Mucosa of gallbladder (tissue), 1 donor: ENCODE data around the gene CALHM3. TPM values are rescaled to one million over a fixed set of nuclear protein-coding genes. Genes with fewer than 3 reads are reported as not detected.
"Not testable (repeated sequence)": the region's sequence is repeated elsewhere in the genome, so short reads cannot be mapped to it uniquely, and the experiment has no call there.

Source experiments
- DNase-seq: peaks from one replicate; pipeline ENCODE4 v3.0.0-alpha.2; 2020; ENCODE audit warnings: low spot score
- total RNA-seq: library from RNA; stranded (reverse); gene quantifications from one replicate; pipeline ENCODE4 v1.2.1, GENCODE V29; 2021
- donor health status: DM: no; HTN: no; CAD: no.

Gene CALHM3
- total RNA-seq, 1 donor from 2014 or later, result not detected

DNA sequence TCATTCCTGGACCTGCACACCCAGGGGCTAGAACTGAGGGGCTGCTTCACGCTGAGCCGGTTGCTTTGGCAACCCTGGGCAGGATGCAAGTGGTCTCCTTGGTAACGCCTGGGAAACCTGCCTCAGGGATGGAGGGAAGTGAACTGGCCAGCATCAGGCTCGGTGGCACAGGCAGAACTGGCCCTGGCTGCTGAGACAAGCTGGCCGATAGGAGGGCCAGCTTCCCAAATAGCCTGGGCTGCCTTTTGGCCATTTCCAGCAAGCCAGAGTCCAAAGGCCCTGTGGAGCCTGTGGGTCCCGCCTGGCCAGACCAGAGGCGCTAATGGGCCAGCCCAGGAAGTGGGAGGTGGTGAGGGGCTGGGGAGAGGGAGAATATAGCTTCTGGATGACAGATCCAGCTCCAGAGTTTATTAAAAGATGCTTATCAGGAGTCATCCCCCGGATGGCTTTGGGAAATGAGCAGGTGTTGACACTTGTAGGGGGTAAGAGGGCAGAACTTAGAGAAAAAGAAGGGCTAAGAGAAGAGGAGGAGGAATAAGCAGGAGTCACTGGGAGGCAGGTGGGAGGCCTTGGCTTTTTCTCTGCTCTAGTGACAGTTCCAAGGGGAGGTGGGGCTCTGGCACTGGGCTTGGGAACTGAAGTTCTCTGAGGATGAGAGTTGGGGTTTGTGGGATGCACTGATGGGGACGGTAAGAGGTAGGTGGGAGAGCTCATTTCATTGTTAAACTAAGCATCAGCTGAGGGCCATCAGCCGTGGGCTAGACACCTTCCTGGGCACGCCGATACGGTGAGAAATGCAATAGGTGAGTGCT, 24.0 kb upstream of the CALHM3 start:
- DNase-seq, result no peak

DNA sequence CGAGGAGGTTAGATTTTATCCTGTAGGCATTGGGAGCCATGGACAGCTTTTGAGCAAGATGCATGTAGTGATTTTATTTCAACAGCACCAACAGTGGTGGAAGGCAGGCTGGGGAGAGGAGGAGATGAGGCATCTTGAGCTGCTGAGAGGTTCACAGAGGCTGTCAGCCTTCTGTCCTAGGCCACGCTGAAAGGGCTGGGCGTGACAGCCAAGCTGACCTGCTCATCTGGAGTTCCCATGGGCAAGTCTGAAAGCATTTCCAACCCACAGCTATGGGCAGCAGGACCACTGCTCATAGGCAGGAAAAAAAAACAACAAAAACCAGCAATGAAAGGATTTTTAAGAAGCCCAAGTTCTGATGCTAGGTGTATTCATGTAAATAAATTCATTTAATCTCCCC, 22.1 kb upstream of the CALHM3 start:
- DNase-seq, result no peak

DNA sequence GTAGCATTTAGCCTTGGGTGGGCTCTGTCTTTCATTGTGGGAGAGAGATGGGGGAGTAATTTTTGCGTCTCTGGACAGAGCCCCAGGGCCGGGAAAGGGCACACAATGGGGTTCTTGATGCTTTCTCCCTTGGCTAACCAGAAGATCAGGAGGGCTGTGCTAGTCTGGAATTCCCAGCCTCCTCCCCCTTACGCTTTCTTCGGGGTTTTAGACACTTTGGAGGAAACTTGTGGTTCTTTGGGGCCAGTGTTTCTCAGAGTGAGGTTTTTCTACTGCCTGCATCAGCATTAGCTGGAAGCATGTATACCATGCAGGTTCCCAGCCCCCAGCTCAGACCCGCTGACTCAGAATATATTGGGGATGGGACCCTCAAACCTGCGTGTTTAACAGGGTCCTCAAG, 21.4 kb upstream of the CALHM3 start:
- DNase-seq, result no peak

DNA sequence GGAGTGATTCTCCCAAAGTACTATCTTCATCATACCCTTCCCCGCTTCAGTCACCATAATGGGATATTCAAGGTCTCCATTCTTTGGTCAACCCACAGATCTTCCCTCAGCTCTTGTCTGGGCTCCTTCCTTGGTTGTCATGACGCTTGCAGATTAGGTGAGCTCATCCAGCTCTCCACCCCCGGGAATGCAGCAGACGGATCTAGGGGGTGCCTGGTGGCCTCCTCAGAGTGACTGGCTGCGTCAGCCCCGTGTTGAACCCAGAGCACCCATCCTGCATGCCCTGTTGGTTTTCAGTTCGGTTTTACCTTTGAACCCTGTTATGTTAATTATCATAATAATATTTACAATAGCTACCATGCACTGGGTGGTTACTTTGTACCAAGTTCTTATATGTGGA, 20.8 kb upstream of the CALHM3 start:
- DNase-seq, result no peak

DNA sequence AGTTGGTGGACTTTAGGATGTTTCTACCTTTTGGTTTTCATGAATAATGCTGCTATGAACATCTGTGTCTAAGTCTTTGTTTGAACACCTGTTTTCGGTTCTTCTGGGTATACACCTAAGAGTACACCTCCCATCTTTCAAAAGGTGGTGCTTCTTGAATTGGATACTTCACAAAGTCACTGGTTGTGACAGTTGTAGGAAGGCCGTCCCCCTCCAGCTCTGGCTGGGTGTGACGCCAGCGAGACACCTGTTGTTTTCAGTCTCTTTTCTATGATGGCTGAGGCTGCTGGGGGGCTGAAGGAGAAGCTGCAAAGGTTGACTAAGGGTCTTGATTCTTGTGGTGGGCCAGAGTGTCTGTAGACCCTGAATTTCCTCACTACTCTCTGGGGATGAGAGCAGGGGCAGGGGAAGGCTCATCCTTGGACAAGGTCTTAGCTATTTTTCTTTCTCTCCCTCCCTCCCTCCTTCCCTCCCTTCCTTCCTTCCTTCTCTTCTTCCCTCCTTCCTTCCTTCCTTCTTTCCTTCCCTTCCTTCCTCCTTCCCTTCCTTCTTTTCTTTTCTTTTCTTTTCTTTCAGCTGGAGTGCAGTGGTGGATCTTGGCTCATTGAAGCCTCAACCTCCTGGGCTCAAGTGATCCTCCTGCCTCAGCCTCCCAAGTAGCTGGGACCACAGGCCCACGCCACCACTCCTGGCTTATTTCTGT, 20.0 kb upstream of the CALHM3 start:
- no peak for DNase-seq

DNA sequence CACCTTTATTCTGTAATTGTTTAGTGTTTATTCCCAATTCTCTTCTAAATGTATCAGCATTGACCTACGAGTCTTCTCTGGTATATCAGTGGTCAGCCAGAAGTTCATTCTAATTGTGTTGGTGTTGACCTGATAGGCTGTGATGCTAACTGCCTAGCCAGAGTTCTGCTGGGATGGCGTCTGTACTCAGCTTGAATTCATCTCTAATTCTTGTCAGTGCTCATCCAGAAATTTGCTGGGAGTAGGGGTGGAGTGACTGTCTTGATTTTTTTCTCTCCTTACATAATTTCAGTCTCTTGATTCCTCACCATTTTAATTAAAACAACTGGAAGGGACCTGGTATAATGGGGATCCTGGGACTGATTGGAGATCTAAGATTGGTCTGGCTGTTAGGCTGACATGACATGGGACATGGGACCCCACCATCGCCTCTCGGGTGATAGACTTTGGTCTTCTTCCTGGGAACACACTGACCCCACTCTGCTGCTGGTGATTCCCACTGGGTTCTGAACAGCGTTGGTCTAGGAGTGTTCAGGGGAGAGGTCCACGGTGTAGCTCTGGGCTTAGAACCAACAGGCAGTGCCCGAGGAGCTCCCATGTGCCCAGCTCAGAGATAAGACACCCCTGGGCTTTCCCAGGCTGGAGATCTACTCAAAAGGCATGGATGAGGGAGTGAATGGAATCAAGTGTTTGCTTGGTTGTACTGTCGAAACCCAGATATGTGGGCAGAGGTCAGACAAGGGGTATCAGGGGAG, 18.3 kb upstream of the CALHM3 start:
- no peak for DNase-seq

DNA sequence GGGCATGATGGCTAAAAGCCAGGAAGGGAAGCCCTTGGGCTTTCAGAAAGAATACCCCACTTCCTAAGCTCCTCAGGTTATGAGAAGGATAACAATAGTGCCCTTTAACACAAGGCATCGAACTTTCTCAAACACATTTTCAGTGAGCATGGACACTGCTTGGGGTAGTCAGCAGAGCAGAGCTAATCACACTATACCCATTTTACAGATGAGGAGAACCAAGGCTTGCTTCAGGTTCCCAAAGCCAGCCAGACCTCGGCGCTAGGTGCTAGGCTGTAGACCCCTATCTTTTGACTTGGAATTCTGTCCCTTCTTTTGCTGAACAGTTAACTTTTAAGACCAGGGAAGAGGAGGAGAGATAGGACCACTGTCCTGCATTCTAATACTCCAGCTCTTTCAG, 16.3 kb upstream of the CALHM3 start:
- no peak for DNase-seq

DNA sequence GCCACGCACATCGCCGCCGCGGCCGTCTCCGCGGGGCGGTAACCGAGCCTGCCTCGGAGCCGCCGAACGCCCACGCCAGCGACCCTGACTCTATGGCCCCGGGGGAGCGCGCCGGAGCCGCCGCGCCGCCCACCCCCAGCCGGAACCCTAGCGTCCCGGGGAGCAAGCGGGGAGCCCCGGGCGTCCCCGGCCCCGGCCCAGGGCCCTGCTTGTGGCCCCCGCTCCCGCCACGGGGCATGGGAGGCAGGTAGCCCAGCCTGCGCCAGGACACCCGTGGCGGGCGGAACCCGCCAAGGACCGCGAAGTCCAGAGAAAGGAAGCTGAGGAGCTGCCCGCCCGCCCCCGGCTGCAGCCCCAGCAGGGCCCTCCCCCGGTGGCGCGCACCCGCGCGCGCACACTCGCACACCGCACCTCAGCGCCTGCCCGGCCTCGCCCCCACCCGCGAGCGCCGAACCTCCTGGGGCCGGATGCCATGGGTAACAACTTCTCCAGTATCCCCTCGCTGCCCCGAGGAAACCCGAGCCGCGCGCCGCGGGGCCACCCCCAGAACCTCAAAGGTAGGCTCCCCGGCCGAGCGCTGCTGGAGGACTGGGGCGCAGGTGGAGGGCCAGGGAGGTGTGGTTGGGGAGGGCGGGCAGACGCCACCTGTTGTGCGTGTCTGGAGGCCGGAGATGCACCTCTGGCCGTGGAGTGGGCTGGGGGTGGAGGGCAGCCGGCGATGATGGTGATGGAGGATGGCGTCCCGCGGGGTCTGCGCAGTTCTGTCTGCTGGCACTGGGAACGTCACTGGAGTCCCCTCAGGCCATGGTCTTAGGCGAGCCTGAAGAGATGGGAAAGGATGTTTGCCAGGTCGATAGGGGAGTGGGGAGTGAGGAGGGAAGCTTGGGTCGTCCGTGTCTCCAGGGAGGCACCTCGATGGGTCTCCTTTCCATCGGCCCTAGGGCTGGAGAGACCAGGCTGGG, 15.2 kb upstream of the CALHM3 start:
- DNase-seq, result no peak

DNA sequence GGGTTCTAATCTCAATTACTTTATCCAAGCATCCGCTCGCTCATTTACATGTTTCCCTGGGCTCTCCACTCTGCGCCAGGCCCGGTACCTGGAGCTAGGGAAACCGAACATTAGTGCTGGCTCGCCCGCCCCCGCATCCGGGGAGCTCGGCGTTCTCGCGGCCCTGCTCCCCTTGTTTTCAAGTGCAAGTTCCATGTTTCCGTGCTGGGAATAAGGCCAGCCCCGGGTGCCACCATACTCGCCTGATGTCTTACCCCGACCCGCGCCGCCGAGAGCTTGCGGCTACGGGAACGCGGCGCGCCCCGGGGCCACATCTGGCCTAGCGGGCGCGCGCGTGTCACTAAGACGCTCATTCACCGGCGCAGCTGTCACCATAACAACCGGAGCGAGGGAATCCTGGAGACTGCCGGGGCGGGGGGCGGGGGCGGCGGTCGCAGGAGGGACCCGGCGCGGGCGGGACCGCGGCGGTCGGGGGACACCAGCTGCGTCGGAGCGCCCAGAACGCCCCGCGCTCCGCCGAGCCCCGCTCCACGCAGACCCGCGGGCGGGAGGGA, 14.4 kb upstream of the CALHM3 start, which contains the start of gene NEURL1:
TSS of gene NEURL1 (plus strand) at position 344 of the 554 bp plus-strand sequence. CDS start 683 bp downstream, outside the sequence.
- no peak for DNase-seq

DNA sequence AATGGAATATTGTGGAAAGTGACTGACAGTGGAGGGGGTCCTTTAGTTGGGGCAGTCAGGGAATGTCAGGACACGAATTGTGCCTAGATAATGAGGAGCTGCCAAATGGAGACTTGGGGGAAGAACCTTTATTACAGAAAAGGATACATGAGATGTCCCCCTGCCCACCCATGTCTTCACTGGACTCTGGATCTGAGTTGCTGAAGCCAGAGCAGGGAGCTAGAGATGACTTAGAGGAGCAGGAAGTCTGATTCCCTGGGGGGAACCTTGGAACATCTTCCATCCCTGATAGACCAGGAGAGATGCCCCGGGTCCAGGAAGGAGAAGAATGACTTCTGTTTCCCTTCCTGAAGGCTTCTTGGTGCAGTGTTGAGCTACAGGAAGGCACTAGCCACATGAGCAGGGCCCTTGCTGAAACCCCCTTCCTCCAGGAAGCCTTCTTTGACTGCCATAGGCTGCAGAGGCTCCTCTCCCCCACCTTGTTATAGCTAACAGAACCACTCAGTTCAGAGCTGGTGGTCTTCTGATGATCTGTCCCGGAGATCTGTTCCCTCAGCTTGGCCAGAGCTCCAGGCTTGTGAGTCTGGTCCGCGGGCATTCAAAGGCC, 13.7 kb upstream of the CALHM3 start:
- DNase-seq, result no peak

DNA sequence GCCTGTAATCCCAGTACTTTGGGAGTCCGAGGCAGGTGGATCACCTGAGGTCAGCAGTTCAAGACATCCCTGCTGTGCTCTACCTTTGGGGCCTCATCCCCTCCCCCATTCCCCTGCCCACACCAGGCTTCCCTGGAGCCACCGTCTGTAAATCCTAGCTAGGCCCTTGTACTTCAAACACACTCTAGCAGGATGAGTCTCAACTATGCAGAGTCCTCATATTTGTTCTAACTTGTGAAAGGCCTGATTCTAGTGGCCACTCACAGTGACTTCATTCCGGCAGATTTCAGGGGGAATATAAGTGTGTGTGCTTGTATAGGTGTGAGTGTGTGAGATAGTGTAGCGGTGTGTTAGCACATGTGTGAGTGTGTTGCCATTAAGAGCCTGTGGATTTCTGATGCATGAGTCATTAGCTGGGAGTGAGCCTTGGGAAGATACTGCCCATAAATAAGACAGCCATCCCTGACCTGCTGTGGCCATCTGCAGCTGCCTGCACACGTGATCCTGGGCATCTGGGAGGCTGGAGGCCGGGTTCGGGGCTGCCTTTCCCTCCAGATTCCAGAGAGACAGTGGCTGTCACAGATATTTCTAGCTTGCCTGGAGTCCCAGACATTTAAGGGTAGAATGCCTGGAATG, 12.8 kb upstream of the CALHM3 start:
- peak; percentile 40 for DNase-seq

DNA sequence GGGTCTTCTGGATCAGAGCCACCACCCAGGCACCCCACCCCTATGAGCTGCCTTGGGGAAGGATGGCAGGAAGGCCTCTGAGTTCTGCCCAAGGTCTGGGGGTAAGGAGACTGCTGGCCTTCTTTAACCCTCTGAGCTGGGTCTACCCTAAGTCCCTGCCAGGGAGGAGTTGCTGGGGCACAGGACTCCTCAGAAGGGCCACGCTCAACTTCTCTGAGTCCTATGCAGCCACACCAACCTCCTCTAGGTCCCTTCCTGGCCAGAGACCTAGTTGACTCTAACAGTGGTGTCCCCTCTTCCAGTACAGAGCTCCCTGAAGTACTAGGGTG, 11.9 kb upstream of the CALHM3 start:
- no peak for DNase-seq

DNA sequence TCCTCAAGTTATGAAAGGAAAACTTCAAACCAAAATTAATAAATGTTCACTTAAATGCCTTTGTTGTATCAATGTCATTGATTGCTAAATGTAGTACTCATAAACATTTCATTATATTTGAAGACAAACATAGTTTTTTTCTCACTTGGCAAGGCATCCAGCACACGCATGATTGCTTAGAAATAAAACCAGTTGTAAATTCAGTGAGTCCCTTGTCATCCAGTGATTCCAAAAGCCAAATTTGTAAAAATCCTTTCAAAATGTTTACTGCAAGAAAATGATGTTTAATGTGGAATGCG, 8.3 kb upstream of the CALHM3 start:
- no peak for DNase-seq

DNA sequence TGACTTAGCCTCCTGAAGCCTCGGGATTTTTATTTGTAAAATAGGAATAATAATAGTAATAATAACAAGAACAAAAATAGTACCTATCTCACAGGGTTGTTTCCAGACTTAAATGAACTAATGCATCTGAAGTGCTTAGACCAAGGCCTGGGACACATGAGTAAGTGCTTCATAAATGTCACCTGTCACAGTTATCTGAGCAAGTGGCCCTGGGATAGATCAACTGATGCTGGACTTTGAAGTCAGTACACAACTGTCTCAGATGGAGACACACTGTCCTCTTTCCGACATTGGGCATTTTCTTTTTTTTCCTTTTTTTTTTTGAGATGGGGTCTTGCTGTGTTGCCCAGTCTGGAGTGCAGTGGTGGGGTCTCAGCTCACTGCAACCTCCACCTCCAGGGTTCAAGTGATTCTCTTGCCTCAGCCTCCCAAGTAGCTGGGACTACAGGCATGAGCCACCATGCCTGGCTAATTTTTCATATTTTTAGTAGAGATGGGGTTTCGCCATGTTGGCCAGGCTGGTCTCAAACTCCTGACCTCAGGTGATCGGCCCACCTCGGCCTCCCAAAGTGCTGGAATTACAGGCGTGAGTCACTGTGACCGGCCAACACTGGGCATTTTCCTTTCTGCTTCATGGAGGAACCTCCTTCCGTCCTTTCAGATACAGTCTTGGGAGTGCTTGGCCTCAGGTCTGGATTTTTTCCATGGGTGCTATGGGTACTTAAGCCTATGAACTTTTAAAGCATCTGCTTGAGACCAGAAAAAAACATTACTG, 7.8 kb upstream of the CALHM3 start:
- not testable (repeated sequence) for DNase-seq

DNA sequence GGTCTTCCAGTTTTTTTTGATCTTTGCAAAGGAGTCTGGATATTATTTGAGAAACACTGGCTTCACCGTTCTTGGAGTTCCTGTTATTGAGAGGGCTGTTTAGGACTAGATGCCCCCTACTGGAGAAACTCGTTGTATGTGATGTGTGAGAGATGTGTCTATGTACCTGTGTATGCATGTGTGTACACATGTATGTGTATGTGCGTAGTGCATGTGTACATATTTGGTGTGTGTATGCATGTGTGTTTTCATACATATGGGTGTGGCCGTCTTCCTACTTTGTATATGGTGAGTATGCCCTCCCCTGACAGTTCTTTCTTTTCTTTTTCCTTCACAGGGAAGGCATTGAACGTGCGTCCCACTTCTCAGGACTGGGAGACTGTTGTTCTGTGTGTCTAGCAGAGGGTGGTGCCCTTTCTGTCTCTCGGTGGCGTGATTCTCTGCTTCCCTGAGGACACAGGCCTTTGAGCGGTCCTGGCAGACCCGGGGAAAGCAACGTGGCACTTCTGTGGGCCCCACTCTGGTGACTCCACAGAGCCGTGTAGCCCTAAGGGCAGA, 3.0 kb upstream of the CALHM3 start:
- DNase-seq, result peak; percentile 38

DNA sequence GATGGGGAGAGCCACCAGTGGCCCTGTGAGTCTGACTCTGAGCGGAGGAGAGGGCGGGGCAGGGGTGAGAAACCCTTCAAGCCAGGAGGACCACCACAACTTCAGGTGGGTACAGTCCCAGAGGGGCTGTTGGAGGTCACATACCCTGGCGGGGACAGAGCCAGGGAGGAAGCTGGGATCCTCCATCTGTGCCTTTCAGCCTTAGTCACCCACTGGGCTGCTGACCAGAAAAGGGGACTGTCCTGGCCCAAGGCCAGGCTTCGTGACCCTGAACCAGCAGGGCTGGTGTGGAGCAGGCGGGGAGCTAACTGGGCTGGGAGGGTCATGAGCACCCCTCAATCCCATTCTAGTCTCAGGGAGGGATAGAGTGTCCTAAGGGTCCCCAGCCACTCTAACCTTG, 1.5 kb upstream of the CALHM3 start:
- no peak for DNase-seq

DNA sequence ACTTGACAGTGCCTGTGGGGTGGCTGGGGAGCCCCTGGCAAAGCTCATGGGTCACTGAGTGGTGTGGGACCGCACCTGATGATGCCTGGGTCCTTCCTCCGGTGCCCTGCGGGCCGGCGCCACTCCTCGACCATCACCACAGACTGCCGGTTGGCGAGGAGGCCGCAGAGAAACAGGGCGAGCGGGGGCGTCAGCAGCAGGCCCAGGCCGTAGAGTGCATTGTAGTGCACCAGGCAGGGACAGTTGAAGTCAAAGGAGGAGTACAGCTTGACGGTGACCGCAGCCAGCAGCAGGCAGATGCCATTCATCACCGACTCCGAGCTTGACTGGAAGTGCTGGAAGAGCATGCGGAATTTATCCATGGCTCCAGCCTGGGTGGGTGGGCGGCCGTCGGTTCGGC, 369 bp downstream of the CALHM3 start:
- no peak for DNase-seq

DNA sequence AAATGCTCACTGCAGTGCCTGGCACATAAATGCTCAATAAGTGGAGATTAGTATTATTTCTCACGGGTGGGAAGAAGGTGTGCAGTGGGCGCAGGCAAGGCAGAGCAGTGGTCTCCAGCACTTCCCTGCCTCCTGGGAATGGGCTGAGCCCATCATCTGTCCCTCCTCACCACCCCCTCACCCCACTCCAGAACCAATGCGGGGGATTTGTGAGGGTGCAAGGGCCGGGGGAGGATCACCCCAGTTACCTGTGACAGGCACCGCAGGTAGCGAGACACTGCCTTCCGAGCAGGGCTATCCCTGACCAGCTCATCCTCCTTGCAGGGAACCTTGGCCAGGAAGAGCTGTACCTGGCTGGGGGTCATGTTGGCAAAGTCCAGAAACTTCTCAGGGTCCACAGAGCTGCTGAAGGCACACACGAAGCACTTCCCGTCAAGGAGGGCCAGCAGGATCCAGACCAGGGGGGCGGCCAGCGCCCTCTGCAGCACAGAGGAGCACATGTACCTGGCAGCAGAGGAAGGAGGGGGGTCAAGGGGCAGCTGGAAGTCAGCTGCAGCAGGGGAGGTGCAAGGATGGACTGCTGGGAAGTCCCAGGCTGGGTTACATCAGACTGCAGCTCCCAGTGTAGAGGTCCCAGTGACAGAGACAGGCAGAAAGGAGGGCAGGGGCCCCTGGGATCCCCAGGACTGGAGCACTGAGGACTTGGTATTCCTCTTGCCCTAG, 2.8 kb downstream of the CALHM3 start:
- DNase-seq, result no peak

DNA sequence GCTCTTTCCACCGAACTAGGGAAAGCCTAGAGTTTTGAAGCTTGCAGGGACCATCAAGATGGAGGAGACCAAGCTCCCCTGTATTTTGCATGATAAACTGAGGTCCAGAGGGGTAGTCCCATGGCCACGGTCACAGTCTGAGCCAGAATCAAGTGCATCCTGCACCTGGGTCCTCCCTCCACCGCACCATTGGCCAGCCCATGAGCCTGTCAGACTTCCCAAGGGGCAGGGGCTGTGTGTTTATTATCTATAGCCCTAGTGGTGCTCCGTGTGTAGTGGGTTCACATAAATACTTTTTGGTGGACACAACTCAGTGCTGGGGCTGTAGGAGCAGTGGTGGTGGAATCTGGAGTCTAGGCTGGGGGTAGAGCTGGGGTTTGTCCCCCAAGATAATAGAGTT, 3.6 kb downstream of the CALHM3 start:
- no peak for DNase-seq
